COR-L47 (cell line): ENCODE measurements around the gene PNPLA7.

ENCODE experiments used
- DNase-seq: peaks from one replicate; lab custom pipeline; 2025; lab: John Stamatoyannopoulos, UW

The PNPLA7 gene

DNA sequence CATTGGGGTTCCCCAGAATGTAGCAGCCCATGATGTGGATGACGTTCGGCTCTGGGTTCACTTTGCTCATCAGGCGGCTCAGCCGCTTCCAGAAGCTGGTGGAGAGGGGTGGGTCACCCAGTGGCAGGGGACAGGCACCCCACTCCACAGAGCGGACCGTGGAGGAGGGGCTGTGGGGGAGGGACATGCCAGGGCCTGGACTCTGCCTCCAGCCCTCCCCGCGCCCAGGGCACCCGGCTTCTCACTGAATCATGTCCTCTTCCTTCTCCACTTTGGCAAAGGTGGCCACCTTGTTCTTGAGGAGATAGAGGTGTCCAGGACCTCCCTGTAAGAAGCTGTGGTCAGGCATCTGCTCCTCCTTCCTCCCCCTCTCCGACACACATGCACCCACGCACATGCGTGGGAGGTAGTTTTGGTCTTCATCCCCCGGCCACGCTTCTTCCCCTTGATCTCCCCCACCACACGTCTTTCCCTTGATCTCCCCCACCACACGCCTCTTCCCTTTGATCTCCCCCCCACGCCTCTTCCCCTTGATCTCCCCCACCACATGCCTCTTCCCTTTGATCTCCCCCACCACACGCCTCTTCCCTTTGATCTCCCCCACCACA is 100.2 kb downstream of the PNPLA7 start:
- DNase-seq: no peak

DNA sequence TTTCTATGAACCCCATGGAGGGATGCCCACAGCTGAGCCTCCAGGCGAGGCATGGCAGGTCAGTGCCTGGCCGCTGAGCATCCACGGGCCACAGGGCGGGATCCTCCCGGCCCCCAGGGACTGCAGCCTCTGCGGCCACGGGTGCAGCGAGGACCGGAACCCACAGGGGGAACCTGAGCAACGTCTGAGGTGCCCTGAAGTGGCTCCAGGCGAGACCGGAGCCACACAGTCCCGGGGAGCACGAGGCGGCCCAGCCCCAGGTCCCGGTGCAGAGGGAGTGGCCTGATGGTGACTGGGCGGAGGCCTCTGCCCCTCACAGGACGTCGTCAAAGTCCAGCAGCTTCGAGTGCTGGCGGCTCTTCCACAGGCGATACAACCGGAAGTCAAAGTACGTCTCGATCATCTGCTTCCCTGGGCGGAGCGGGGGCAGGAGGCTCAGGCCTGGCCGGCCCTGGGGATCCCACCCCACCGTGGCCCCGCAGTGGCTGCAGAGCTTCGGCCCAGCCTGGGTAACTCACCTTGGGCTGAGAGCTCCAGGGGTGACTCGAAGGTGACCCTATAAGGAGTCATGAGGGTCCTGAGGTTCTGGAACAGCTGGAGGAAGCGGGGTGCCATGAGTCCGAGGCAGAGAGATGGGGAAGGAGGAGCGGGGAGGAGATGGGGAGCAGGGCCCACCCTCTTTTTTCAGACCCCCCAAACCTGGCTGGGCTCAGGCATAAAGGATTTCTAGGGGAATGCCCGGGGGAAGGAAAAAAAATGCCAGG is 100.9 kb downstream of the PNPLA7 start:
- no peak for DNase-seq

DNA sequence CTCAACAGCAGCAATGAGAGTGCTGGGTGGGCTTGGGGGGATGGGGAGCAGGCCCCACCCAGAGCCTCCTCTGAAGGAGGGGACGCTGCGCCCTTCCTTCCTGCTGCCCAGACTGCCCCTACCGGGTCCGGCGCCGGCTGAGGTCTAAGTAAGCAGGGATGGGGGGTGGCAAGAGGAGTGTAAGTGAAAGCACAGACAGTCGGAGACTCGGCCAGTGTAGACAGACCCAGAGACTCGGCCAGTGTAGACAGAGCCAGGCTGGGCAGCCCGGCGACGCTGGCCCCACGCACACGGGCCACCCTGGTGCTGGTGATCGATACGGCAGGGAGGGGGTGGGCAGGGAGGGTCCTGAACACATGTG is 101.6 kb downstream of the PNPLA7 start:
- DNase-seq: no peak

DNA sequence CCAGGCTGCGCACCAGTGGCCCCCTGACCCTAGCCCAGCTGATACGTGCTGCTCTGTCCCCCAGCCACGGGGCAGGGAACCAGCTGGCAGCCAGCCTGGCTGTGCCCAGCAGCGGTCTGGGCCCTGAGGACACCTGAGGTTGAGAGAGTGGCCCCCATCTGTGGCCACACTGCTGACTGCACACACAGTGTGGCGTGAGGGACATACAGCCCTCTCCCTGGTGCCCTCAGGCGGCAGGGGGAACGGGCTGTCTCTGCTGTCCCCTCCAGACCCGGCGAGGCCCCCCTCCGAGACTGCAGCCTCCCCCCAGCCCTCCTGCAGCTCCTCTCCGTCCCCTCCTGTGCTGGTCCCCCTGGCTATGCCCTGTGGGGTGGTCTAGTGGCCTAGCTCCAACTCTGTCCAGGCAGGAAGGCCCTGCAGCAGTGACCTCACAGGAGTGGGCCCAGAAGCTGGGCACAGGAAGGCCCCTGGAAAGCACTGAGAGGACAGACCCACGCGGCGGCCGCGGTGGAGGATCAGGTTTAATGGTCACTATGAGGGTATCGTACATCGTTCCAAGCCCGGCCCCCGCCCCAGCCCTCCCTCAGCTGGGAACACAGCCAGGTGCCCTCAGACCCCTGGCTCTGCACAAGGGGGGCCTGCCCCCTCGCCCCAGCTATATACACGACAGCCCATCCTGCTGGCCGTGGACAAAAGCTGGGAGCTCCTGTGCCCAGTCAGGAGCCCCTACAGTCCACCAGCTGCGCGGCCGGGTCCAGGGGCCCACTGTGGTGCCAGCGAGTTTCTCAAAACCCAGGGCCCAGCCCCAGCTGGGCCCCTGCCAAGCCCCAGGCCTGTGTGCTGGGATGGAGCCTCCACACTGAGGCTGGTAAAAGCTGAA is 102.2 kb downstream of the PNPLA7 start:
- no peak for DNase-seq

DNA sequence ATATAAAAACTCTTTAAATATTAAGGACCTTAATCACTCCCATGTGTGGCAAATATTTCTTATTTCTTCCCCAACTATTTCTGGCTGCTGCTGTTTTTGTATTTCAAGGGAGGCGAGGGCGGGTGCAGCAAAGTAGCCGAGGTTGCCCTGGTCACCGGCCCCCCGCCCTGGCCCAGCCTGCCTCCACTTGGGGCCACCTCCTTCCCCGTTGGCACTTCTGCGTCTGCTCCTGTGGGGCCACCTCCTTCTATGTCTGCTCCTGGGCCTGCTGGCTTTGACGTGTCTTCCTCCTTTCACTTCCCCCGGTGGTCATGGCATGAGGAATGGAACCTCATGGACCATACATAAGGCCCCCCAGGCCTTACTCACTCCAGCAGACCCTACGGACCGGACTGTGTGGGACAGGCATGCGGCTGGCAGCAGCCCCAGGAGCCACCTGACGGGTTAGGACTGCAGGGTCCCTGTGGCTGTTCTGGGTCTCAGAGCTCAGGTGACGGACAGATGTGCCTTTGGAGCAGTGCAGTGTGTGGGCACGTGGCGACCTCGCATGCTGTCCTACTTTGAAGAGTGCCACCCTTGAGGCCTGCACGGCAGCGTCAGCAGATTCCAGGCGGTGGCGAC is 103.2 kb downstream of the PNPLA7 start:
- DNase-seq: no peak

DNA sequence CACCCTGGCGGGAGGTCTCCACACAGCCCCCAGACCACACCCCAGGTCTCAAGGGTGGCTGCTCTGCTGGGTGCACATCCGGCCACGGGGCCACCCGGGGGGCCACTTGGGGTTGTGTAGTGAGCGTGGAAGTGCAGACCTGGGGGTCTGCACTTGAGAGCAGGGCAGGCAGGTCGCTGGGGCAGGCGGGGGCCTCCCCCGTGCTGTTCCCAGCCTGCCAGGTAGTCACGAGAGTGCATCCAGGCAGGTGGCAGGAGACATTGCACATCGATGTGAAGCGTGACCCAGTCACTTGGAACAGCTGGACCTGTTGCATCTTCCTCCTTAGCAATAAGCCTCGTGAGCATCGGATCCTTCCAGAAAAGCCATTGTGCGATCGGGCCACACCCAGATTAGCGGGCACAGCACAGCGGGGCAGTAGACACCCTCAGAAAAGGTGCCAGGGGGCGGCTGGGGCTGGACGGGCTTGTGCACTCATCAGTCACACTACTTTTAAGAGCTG is 104.2 kb downstream of the PNPLA7 start:
- peak; percentile 63 for DNase-seq

DNA sequence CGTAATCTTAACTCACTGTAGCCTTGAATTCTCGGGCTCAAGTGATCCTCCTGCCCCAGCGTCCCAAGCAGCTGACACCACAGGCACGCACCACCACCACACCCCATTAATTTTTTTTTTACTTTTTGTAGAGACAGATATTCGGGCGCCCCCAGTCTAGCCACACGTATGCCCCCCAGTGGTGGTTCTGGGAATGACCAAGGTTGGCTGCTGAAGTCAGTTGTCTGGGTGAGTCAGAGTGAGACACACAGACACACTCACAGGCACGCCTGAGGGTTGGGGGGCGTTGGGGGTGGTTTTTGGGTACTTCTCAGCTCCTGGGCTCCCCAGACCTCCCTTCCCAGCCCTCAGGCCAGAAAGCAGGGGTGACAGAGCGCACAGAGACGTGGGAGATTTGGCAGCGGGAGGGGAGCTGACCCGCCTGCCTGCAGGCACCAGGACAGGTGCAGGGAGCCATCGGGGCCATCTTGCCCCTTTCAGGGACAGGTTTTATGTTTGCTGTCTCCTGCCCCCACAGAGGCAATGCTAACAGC is 104.9 kb downstream of the PNPLA7 start:
- DNase-seq: peak; percentile 56

DNA sequence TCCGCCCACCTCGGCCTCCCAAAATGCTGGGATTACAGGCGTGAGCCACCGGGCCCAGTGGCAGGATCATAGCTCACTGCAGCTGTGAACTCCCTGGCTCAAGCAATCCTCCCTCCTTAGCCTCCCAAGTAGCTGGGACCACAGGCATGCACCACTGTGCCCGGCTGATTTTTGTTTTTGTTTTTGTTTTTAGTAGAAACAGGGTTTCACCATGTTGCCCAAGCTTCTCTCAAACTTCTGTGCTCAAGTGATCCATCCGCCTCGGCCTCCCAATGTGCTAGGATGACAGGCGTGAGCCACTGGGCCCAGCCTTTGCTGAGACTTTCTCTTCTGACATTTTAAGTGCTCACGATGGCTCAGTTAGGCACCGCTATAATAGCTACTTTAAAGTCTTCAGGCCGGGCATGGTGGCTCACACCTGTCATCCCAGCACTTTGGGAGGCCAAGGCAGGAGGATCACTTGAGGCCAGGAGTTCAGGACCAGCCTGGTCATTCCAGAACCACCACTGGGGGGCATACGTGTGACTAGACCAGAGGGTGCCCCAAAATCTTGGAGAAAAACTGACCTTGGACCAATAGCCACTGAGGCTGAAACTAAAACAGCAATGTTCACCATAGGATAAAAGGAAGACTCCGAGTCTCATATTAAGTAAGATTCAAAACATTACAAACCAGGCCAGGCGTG is 106.0 kb downstream of the PNPLA7 start:
- no peak for DNase-seq

DNA sequence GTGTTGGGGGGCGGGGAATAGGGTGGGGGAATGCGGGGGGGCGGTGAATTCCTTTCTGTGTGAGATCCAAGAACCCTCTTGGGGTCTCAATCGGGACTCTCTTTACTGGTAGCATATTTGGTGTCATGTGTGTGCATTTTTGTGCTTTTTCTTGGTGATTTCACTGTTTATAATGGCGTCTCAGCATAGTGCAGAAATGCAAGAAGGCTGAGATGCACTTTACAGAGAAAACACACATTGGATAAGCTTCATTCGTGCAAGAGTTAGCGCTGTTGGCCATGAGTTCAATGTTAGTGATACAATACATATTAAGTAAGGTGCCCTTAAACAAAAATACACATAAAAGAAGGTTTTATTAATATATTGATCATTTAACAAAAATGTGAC is 108.3 kb downstream of the PNPLA7 start:
- no peak for DNase-seq

DNA sequence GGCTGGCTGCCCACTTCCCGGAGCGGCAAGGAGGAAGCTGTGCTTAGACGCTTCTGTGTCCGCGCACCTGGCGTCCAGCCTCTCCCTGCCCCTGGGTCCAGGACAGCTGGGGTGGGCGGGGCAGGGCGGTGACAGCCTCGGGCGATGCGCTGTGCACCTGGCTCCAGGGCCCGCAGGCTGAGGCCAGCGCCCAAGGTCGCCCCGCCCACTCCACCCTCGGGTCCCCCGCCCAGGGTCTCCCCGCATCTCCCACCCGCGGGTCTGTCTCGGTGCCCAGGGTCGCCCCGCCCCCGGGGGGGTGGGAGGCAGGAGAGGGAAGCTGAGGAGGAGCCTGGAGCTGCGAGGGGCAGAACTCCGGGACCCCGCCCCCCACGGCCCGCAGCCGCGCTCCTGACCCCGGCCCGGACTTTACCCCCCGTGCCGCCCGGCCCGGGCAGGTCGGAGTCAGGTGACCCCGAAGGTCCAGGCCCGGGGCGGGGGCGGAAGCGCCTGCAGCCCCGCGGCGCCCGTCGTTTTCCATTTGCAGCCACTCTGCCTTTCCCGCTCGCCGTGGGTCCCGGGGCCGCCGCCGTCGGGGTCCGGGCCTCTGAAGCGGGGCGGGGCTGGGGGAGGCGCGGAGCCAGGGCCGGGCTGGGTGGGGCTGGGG is 108.8 kb downstream of the PNPLA7 start, which contains the start of gene ENTPD8:
ENTPD8 (minus strand) TSS at position 69 of the 646 bp plus-strand sequence. CDS start 3,072 bp downstream, outside the sequence.
- DNase-seq: peak; percentile 83

DNA sequence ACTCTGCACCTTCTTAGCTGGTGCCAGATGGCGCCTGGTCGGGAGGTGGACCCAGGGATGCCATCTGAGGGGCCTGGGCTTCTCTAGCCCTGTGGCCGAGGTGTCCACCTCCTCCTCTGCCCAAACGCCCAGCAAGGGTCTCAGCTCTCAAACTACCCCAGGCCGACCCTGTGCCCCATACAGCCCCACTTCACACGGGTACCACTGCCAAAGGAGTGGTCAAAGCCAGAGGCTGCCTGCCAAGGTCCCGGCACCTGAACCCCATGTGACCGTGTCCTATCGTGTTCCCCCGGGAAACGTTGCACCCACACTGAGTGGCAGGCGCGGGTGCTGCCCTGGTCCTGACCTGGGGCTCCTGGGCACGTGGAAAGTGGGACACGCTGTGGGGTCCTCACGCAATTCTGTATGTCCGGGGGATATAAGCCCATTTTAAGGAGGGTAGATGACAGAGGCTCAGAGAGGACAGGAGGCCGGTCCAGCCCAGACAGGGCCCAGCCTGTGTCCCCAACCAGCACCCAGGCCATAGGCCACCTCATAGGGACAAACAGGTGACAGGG is 111.0 kb downstream of the PNPLA7 start:
- DNase-seq: no peak

DNA sequence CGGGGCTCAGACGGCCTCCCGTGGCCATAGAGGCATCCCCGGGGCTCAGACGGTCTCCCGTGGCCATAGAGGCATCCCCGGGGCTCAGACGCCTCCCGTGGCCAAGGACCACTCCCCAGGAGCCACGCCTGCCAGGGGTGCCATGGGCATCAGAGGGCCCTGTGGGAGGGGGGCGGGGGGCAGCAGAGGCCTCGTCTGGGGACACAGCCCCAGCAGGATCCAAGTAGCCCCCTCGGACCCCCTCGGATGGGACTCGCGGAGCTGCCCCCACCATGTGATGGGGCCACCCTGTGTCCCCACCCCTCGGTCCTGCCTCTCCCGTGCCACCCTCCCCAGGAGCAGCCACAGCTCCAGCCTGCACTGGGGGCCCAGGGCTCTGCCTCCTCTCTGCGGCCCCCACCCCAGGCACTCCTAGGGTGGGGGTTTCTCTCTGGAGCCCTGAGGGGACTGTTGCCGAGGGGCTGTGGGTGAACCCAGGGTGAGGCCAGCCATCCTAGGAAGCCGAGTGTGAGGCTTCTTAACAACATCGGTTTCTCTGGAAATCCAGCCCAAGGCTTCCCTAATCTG is 111.5 kb downstream of the PNPLA7 start:
- no peak for DNase-seq

DNA sequence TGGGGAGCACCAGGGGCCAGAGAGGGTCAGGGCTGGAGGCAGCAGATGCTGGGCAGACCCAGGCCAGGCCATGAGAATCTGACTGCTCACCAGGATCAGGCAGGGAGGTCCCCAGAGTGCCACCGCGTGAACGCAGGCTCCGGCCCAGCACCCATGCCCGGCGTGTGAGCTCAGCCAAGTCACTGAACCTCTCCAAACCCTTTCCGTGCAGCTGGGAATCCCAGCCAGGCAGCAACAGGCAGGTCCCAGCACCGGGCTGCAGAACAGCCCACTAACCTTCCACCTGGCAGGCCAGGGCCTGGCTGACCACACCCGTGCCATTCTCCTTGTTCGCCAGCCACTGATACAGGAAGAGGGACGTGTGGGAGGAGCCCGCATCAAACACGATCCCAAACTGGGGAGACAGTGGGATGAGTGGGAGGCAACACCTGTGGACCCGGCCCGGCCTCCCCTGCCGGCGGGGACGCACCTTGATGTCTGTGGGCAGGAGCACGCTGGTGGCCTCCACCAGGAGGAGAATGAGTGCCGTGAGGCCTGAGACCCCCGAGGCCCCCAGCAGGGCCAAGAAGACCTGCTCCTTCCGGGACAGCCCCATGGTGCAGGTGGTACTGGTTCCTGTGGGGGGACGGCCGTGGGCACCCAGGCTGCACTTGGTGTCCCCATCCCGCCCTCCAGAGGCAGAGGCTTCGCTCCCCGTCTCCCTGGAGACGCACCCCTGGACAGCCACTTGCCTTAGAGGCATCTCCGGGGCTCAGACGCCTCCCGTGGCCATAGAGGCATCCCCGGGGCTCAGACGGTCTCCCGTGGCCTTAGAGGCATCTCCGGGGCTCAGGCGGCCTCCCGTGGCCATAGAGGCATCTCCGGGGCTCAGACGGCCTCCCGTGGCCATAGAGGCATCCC is 112.3 kb downstream of the PNPLA7 start:
- no peak for DNase-seq

DNA sequence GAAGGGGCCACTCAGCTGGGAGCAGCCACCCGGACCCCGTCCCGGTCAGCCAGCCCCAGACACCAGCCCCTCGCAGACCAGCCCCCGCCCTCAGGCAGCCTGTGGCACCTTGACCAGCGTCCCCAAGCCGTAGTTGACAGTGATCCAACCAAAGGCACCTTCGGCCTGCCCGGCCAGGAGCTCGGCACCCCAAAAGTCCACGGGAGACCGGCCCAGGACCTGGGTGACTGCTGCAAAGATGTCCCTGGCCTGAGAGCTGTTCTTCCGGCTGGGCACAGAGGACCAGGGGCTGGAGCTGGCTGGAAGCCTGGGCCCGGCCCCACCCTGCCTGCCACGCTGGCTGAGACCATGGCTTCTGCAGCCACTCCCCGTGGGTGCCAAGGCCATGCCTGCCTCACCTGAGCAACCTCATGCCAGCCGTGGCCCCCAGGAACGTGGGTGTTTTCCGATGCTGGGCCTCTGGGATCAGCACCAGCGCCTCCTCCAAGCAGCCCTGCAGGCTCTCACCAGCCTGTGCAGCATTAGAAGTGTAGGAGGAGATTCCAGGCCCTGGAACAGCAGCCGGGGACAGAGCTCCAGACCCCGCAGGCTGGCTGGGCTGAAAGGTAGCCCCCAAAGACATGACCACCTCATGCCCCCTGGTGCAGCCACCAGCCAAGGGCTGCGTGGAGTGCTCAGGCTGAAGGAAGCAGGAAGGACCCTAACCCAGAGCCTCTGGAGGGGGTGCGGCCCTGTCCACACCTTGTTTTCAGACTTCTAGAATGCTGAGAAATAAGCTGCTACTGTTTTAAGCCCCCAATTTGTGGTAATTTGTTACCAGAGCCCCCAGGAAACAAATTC is 113.2 kb downstream of the PNPLA7 start:
- DNase-seq: no peak

DNA sequence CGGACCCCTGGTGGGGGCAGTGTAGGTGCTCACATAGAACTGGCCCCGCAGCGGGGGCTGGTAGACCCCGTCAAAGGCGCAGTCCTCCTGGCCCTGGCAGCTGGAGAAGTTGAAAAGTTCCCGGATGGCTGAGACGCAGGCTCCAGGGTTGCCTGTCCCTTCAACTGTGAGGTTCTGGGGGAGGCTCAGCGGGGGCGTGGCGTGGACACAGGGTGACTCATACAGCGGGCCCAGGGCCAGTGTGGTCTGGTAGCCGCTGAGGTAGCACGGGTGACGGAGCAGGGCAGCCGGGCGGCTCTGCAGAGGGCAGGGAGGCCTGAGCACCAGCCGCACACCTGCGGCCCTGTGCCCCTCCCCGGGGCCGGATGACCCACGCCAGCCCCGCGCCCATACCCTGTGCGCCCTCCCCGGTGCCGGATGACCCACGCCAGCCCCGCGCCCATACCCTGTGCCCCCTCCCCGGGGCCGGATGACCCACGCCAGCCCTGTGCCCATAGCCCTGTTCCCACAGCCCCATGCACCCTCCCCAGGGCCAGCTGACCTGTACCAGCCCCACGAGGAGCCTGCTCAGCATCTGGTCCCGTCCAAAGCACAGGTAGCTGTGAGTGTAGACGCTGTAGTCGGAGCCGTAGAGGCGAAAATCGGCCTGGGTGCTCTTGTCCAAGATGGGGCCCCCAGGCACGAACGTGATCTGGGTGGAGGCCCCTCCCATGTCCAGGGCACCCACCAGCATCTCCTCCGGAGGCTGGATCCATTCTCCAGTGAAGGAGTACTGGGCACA is 114.0 kb downstream of the PNPLA7 start:
- DNase-seq: no peak

DNA sequence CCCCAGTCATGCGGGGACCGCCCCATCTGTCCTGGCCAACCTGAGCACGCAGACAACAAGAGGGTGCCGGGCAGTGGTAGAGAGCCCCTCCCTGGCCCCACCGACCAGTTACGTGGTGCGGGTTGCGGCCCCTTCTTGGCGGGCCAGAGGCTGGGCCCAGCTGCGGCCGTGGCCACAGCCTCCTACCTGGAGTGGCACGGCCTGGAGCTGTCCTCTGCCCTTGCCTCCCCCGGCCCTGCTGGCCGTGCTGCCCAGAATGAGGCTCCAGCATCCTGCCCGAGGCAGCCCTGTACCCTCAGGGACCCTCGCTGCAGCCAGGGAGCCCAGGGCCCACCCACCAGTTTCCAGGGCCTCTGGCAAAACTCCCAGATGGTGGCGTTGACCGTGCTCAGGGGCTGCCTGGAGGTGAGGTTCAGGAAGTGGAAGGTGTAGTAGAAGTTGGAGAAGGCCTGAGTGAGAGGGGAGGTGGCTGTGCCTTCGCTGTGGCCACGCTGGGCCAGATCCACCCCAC is 114.8 kb downstream of the PNPLA7 start:
- no peak for DNase-seq
